HepG2 (cell line): ENCODE results near the gene SLC34A3. TPM values are rescaled to one million over a fixed set of nuclear protein-coding genes. Genes with fewer than 3 reads are reported as not detected.

Experiments
- ADNP ChIP-seq: sonication (generic); formaldehyde crosslinking; IDR thresholded peaks from 2 replicates; pipeline ENCODE4 v1.4.0; 2020; ENCODE audit warnings: missing genetic modification reagents
- CTCF ChIP-seq: sonication (generic); formaldehyde crosslinking; IDR thresholded peaks from 2 replicates; pipeline ENCODE4 v1.5.0; 2020; ENCODE audit warnings: mild to moderate bottlenecking, missing genetic modification reagents, moderate library complexity
- GPN1 ChIP-seq: sonication (generic); formaldehyde crosslinking; IDR thresholded peaks from 2 replicates; pipeline ENCODE4 v1.5.1; 2020; ENCODE audit warnings: missing genetic modification reagents, borderline replicate concordance
- HNRNPUL1 ChIP-seq: fragments of 200-400 bp; formaldehyde crosslinking; IDR thresholded peaks from 2 replicates; pipeline ENCODE4 v1.6.1; 2017; ENCODE audit warnings: low read depth, mild to moderate bottlenecking, low read length, moderate library complexity
- KLF6 ChIP-seq: IDR thresholded peaks from 2 replicates; pipeline ENCODE4 v1.8.0; 2016; ENCODE audit warnings: missing biosample characterization, missing genetic modification reagents
- MAFG ChIP-seq: sonication (generic); formaldehyde crosslinking; IDR thresholded peaks from 2 replicates; pipeline ENCODE4 v1.5.1; 2020; ENCODE audit warnings: mild to moderate bottlenecking, missing genetic modification reagents
- MTA1 ChIP-seq: sonication (generic); formaldehyde crosslinking; IDR thresholded peaks from 2 replicates; pipeline ENCODE4 v1.4.0; 2020; ENCODE audit warnings: missing genetic modification reagents, mild to moderate bottlenecking, borderline replicate concordance
- MTF1 ChIP-seq: sonication (generic); formaldehyde crosslinking; IDR thresholded peaks from 2 replicates; pipeline ENCODE4 v1.5.0; 2020; ENCODE audit warnings: missing genetic modification reagents
- POLR2AphosphoS2 ChIP-seq: IDR thresholded peaks from 2 replicates; pipeline ENCODE4 v1.6.1; 2011; ENCODE audit warnings: low read depth, low read length, improper control_type of control experiment
- SPEN ChIP-seq: sonication (generic); formaldehyde crosslinking; IDR thresholded peaks from 2 replicates; pipeline ENCODE4 v1.5.1; 2020; ENCODE audit warnings: low read depth, mild to moderate bottlenecking, missing genetic modification reagents
- ZBTB1 ChIP-seq: sonication (generic); formaldehyde crosslinking; IDR thresholded peaks from 2 replicates; pipeline ENCODE4 v1.4.0; 2020; ENCODE audit warnings: missing genetic modification reagents, borderline replicate concordance
- ZFP36 ChIP-seq: fragments of 150-350 bp; IDR thresholded peaks from 2 replicates; pipeline ENCODE4 v1.6.1; 2018; ENCODE audit warnings: borderline replicate concordance, low read length, low read depth; ENCODE audit not compliant: partially characterized antibody
- ZNF430 ChIP-seq: sonication (generic); formaldehyde crosslinking; IDR thresholded peaks from 2 replicates; pipeline ENCODE4 v1.9.0; 2021; ENCODE audit warnings: mild to moderate bottlenecking, missing genetic modification reagents
- ZNF546 ChIP-seq: sonication (generic); formaldehyde crosslinking; conservative IDR thresholded peaks from 2 replicates; pipeline ENCODE4 v1.8.1; 2023; ENCODE audit warnings: mild to moderate bottlenecking, missing genetic modification reagents
- ZNF556 ChIP-seq: sonication (generic); formaldehyde crosslinking; IDR thresholded peaks from 2 replicates; pipeline ENCODE4 v1.4.0; 2020; ENCODE audit warnings: mild to moderate bottlenecking, missing genetic modification reagents, borderline replicate concordance
- ZNF784 ChIP-seq: sonication (generic); formaldehyde crosslinking; IDR thresholded peaks from 2 replicates; pipeline ENCODE4 v1.5.1; 2020; ENCODE audit warnings: missing genetic modification reagents, mild to moderate bottlenecking, borderline replicate concordance
- polyA plus RNA-seq, 8 experiments: library from polyadenylated mRNA; depleted of rRNA in 3 of 8; stranded (reverse) in 7 of 8; unstranded in 1 of 8; fragments of >200 nt; fragmentation: Illumina TruSeq in 4 of 8; extraction: Trizol in 4 of 8; gene quantifications; 2 replicates each; pipeline versions ENCODE4 v1.2.1 to v1.2.3, GENCODE V29; 2011 to 2016; ENCODE audit warnings: low read depth in 4 of 8, missing spikeins in 1 of 8, mixed read lengths in 1 of 8; ENCODE audit not compliant: insufficient read depth in 1 of 8
- total RNA-seq, 5 experiments: library from RNA; depleted of rRNA; stranded (reverse); fragments of >200 nt; fragmentation: Illumina TruSeq; extraction: Trizol; gene quantifications; 2 replicates each; pipeline ENCODE4 v1.2.3, GENCODE V29; 2016; ENCODE audit warnings: low read depth in 1 of 5
- TF ChIP-seq, protein P1 (sequence below): sonication (generic); formaldehyde crosslinking; IDR thresholded peaks from 2 replicates; pipeline ENCODE4 v1.4.0; 2020; ENCODE audit warnings: mild to moderate bottlenecking, missing genetic modification reagents
- TF ChIP-seq, protein P2 (sequence below): sonication (generic); formaldehyde crosslinking; IDR thresholded peaks from 2 replicates; pipeline ENCODE4 v1.4.0; 2020; ENCODE audit warnings: missing genetic modification reagents
- TF ChIP-seq, protein P3 (sequence below): sonication (generic); formaldehyde crosslinking; IDR thresholded peaks from 2 replicates; pipeline ENCODE4 v1.5.1; 2020; ENCODE audit warnings: mild to moderate bottlenecking, missing genetic modification reagents, moderate library complexity

The SLC34A3 gene
- total and polyA plus RNA-seq, 2 of the 13 experiments (the other 11 are each of a cell fraction or from before 2014, with no cell fraction given) = 0.07 to 1.0 TPM

GRCh38 chr9:137188490-137189296, 42.0 kb upstream of the SLC34A3 start, which contains the start of the genes ANAPC2 and SSNA1 (continued):
- TF ChIP-seq, protein P1, sequence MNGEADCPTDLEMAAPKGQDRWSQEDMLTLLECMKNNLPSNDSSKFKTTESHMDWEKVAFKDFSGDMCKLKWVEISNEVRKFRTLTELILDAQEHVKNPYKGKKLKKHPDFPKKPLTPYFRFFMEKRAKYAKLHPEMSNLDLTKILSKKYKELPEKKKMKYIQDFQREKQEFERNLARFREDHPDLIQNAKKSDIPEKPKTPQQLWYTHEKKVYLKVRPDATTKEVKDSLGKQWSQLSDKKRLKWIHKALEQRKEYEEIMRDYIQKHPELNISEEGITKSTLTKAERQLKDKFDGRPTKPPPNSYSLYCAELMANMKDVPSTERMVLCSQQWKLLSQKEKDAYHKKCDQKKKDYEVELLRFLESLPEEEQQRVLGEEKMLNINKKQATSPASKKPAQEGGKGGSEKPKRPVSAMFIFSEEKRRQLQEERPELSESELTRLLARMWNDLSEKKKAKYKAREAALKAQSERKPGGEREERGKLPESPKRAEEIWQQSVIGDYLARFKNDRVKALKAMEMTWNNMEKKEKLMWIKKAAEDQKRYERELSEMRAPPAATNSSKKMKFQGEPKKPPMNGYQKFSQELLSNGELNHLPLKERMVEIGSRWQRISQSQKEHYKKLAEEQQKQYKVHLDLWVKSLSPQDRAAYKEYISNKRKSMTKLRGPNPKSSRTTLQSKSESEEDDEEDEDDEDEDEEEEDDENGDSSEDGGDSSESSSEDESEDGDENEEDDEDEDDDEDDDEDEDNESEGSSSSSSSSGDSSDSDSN (CRISPR knock-in tag) = peak; percentile 90
- TF ChIP-seq ZNF784 = peak; percentile 95
- no peak for TF ChIP-seq HNRNPUL1
- TF ChIP-seq ZFP36 = no peak
- TF ChIP-seq ZNF556 (CRISPR knock-in tag) = no peak
- peak; percentile 88 for TF ChIP-seq CTCF
- TF ChIP-seq MTA1 (CRISPR knock-in tag) = no peak
- TF ChIP-seq ZNF546 (CRISPR knock-in tag) = no peak; the same call in 1 of the 2 replicates
- no peak for TF ChIP-seq ADNP (CRISPR knock-in tag)
- TF ChIP-seq, protein P2, sequence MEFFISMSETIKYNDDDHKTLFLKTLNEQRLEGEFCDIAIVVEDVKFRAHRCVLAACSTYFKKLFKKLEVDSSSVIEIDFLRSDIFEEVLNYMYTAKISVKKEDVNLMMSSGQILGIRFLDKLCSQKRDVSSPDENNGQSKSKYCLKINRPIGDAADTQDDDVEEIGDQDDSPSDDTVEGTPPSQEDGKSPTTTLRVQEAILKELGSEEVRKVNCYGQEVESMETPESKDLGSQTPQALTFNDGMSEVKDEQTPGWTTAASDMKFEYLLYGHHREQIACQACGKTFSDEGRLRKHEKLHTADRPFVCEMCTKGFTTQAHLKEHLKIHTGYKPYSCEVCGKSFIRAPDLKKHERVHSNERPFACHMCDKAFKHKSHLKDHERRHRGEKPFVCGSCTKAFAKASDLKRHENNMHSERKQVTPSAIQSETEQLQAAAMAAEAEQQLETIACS (CRISPR knock-in tag) = peak; percentile 59; the same call in 1 of the 2 replicates
- TF ChIP-seq KLF6 = no peak
- TF ChIP-seq MAFG (CRISPR knock-in tag) = no peak
- TF ChIP-seq, protein P3, sequence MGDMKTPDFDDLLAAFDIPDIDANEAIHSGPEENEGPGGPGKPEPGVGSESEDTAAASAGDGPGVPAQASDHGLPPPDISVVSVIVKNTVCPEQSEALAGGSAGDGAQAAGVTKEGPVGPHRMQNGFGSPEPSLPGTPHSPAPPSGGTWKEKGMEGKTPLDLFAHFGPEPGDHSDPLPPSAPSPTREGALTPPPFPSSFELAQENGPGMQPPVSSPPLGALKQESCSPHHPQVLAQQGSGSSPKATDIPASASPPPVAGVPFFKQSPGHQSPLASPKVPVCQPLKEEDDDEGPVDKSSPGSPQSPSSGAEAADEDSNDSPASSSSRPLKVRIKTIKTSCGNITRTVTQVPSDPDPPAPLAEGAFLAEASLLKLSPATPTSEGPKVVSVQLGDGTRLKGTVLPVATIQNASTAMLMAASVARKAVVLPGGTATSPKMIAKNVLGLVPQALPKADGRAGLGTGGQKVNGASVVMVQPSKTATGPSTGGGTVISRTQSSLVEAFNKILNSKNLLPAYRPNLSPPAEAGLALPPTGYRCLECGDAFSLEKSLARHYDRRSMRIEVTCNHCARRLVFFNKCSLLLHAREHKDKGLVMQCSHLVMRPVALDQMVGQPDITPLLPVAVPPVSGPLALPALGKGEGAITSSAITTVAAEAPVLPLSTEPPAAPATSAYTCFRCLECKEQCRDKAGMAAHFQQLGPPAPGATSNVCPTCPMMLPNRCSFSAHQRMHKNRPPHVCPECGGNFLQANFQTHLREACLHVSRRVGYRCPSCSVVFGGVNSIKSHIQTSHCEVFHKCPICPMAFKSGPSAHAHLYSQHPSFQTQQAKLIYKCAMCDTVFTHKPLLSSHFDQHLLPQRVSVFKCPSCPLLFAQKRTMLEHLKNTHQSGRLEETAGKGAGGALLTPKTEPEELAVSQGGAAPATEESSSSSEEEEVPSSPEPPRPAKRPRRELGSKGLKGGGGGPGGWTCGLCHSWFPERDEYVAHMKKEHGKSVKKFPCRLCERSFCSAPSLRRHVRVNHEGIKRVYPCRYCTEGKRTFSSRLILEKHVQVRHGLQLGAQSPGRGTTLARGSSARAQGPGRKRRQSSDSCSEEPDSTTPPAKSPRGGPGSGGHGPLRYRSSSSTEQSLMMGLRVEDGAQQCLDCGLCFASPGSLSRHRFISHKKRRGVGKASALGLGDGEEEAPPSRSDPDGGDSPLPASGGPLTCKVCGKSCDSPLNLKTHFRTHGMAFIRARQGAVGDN (CRISPR knock-in tag) = peak; percentile 81
- peak; percentile 21; the same call in 1 of the 2 replicates for TF ChIP-seq MTF1 (CRISPR knock-in tag)
- no peak for TF ChIP-seq POLR2AphosphoS2
- TF ChIP-seq GPN1 (CRISPR knock-in tag) = no peak
- TF ChIP-seq ZNF430 (CRISPR knock-in tag) = peak; percentile 80
- no peak for TF ChIP-seq ZBTB1 (CRISPR knock-in tag)
- peak; percentile 99 for TF ChIP-seq SPEN (CRISPR knock-in tag)
